Mammary epithelial cell (primary cell): Measurements from ENCODE around the gene TMEM94.

ENCODE experiments used
- CTCF ChIP-seq, 2 donors: IDR thresholded peaks in 1 of 2; conservative IDR thresholded peaks in 1 of 2; 2 replicates each; pipeline ENCODE4 v1.5.1; 2011 to 2012; ENCODE audit warnings: inconsistent platforms in 2 of 2, low read length in 2 of 2, mild to moderate bottlenecking in 2 of 2, control low read depth in 1 of 2, low read depth in 1 of 2; ENCODE audit not compliant: insufficient read depth in 1 of 2; ENCODE audit errors: extremely low read depth in 1 of 2
- EZH2 ChIP-seq: IDR thresholded peaks from 2 replicates; pipeline ENCODE4 v1.6.1; 2012; ENCODE audit warnings: low read length, inconsistent platforms, borderline replicate concordance

GRCh38 chr17:75428543-75429469 is 27.6 kb upstream of the TMEM94 start:
- TF ChIP-seq EZH2 = no peak
- no peak for TF ChIP-seq CTCF (conservative IDR thresholded peaks at IDR 0.05 in 1 of 2, IDR thresholded peaks at IDR 0.05 in 1 of 2; ENCODE audit: extremely low read depth in 1 of 2, insufficient read depth in 1 of 2, low read depth in 1 of 2, low read length in 2 of 2)
